GM12892 (cell line): ENCODE data around the gene IGFLR1.
A peak's percentile ranks its signal among the peaks of the same experiment; 100 is the strongest.

ENCODE experiments used
- DNase-seq: peaks from one replicate; pipeline ENCODE4 v3.0.0; 2011; ENCODE audit not compliant: insufficient read length
- FAIRE-seq: peaks from 2 replicates; lab custom pipeline; 2011; peaks lifted over from hg19 to GRCh38; lab: Jason Lieb, UNC
- POLR2A ChIP-seq: IDR thresholded peaks from 2 replicates; pipeline ENCODE4 v1.6.1; 2011; ENCODE audit warnings: low read depth, low read length, control low read depth
- POLR2AphosphoS5 ChIP-seq: IDR thresholded peaks from 2 replicates; pipeline ENCODE4 v1.6.1; 2011; ENCODE audit warnings: low read depth, low read length, control low read depth
- TAF1 ChIP-seq: IDR thresholded peaks from 2 replicates; pipeline ENCODE4 v1.6.1; 2011; ENCODE audit warnings: low read depth, mild to moderate bottlenecking, control low read depth, low read length, borderline replicate concordance

IGFLR1 gene

DNA sequence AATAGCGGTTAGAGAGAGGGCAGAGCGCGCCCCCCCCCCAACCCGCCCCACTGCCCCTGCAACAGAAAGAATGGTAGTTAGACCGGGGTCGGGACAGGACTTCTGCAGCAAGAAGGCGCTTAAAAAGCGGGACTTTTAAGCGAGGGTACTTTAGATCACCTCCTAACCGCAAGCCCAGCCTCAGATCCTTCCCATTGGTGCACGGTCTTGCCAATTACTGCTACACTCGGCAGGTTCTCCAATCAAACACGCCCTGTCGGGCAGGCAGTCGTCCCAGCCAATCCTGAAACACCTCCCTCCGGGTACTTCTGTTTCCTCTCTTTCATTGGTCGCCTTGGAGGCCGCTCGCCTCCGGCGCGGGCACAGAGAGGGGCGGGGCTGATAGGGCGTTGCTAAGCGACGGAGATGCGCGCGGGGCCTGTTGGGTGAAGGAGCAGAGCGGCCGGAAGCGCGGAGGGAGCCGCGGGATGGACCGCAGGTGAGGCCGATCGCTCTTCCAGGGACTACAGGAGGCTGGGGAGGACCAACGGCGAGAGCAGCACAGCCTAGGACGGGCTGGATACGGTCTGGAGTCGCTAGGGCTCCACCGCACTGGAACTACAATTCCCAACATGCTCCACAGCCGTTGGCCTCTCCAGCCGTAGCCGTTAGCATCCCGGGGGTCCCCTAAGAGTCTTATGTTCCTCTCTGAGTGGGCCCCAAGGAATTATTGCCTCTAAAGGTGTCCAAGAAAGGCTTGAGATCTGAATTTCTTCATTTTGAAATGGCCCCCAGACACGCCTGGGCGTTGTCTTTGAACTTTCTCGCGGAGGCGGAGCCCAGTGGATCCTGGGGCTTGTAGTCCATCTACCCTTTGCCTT lies 15.7 kb upstream of the IGFLR1 start, which contains the start of gene PROSER3:
Gene PROSER3 (plus strand): TSS at position 428 of the 860 bp plus-strand sequence. CDS start 40 bp downstream, at position 468.
- DNase-seq (peak; percentile 98), FAIRE-seq (peak; percentile 92)
- TF ChIP-seq POLR2AphosphoS5 (peak; percentile 89), TAF1 (no peak), POLR2A (peak; percentile 83)

DNA sequence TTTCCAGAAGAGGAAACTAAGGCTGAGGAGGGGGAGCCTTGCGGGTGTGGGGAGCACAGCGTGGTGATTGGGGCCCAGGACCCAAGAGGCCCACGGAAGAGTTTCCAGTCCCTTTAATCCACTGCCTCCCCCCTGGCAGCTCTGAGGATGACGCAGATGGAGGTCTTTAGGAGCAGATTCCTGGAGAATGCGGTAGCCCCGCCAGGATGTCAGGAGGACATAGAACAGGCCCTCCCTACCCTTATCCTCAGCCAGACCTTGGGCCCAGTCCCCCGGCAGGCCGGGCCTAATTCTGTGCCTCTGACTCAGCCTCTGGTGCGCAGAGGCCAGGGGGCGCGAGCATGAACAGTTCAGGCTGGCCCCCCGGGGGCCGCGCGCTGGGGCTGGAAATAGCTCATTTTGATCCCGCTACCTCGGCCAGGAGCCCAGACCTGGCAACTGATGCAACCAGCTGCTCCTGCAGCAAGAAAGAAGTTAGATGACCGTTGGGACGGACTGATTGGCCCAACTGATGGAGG lies 15.0 kb upstream of the IGFLR1 start:
- no peak for FAIRE-seq

DNA sequence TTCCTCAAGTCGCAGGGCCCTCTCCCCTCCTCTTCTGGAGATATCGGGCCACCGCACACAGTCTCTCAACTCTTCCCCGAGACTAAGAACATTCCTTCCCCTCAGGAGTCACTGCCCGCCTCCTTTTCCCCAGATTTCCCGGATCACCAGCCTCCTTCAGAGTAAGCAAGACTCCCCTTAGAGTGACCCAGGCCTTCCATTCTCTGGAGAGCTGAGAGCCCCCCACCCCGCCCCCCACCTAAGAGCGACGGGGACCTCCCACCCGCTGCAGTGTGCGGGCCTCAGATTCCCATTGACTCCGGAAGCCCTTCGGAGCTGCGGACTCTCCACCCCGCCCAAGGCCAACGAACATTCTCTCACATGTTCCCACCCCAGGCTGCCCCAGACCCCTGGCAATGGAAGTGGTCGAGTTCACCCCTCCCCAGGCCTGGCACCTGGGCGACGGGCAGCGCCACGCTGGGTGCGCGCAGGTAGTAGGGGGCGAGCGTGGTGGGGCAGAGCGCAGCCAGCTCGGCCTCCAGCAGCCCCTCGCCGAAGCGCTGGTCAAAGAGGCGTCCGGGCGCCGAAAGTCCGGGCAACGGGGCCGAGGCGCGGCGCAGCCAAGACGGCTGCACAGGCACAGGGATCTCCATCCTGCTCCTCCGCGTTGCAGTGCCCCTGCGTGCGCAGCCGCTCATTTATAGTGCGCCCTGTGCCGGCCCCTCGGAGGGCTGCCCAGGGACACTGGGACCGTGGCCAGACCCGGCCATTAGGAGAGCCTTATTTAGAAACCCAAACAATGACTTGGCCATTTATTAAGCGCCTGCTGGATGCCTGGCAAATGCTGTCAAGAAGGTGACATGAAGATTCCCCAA lies 14.4 kb upstream of the IGFLR1 start, which contains the start of gene HSPB6:
Gene HSPB6 (minus strand): TSS at position 653 of the 854 bp plus-strand sequence. CDS start 21 bp downstream, at position 632.
- no peak for FAIRE-seq
- TF ChIP-seq POLR2AphosphoS5 = no peak
- no peak for TF ChIP-seq TAF1
- TF ChIP-seq POLR2A = no peak
- no peak for DNase-seq

More for the DNA sequence above, 15.0 kb upstream of the IGFLR1 start:
- no peak for TF ChIP-seq TAF1
- TF ChIP-seq POLR2A = no peak
- TF ChIP-seq POLR2AphosphoS5 = no peak
- no peak for DNase-seq

- FAIRE-seq = no peak
- DNase-seq = no peak
- no peak for TF ChIP-seq POLR2A
- TF ChIP-seq POLR2AphosphoS5 = no peak
- TF ChIP-seq TAF1 = no peak
These were observed 13.5 kb upstream of the IGFLR1 start for GRCh38 chr19:35755550-35756376.

GRCh38 chr19:35755131-35755549 lies 12.9 kb upstream of the IGFLR1 start:
- FAIRE-seq (no peak), DNase-seq (no peak)
- TF ChIP-seq TAF1 (no peak), POLR2AphosphoS5 (no peak), POLR2A (no peak)

DNA sequence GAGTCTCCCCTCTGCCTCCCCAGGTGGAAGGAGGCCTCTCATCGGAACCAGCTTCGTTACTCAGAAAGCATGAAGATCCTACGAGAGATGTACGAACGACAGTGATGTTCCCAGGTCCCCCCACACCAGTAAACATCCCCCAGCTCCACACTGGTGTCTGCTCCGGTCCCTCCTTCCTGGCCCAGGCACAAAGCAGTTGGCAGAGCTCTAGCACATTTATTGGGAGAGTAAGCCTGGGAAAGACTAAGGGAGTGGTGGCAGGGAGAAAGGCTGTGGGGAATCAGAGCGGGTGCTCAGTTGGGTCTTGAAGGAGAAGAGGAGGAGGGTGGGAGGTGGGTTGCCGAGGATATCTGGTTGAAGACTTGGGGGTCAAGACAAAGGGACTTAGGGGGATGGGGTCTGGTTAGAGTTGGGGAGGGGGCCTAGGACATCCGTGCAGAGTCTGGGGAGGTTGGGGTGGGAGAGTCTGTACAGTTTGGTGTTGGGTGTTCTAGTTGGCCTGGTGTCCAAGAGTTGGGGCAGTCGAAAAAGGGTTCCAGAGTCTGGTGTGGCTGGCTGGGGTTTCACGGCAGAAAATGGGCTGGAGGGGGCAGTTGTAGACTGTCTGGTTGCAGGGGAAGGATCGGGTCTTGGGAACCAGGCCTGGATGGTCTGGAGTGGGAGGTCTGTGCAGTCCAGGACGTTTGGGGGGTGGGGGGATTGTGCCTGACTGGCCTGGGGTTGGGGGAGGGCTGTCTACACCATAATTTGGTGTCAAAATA lies 12.3 kb upstream of the IGFLR1 start:
- no peak for TF ChIP-seq POLR2A
- TF ChIP-seq TAF1 = no peak
- TF ChIP-seq POLR2AphosphoS5 = no peak
- no peak for FAIRE-seq

DNA sequence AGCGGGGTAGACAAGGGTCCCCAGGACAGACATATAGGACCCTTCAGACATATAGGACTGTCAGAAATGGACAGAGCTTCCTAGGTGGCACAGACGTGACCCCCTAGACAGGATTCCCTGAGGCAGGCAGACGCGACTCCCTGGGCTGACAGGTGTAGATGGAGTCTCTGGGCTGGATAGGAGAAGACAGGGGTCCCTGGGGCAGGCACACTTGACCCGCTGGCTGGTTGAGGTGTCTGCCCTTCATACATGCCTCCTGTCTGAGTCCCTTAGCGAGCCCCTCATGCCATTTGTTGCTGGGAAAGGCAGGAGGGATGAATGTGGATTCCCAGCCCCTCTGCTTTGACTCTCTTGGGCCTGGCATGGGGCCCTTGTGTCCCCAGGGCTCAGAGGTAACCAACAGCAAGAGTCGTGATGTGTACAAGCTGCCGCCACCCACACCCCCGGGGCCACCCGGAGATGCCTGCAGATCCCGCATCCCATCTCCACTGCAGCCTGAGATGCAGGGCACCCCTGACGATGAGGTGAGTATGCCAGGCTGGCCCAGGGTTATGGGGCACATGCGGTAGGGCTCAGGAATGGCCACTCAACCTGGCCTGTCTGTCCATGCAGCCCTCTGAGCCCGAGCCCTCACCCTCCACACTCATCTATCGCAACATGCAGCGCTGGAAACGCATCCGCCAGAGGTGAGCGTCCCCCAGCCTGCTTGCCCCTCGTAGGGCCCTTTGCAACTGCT lies 11.6 kb upstream of the IGFLR1 start:
- no peak for TF ChIP-seq TAF1
- no peak for TF ChIP-seq POLR2AphosphoS5
- TF ChIP-seq POLR2A = no peak
- DNase-seq (no peak), FAIRE-seq (no peak)

More for the DNA sequence above, 12.3 kb upstream of the IGFLR1 start:
- no peak for DNase-seq

DNA sequence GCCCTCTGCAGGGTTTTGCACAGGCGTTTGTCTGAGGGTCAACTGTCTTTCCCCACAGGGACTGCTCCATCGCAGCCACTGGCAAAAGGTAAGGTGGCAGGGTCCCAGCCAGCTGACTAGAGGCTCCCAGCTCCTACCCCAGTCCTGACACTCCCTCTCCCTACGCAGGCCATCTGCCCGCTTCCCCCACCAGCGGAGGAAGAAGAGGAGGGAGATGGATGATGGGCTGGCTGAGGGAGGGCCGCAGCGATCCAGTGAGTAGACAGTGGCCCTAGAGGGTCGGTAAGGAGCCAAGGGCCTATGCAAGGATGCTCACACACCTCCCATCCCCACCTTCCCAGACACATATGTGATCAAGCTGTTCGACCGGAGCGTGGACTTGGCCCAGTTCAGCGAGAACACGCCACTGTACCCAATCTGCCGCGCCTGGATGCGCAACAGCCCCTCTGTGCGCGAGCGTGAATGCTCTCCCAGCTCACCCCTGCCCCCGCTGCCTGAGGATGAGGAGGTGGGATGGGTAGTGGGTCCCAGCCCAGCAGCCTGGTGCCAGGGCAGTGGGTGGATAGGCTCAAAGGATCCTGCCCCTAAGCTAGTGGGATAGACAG lies 10.6 kb upstream of the IGFLR1 start:
- TF ChIP-seq POLR2A (no peak), TAF1 (no peak), POLR2AphosphoS5 (no peak)
- FAIRE-seq = no peak
- no peak for DNase-seq

- FAIRE-seq = no peak
- no peak for DNase-seq
- TF ChIP-seq POLR2AphosphoS5 (no peak), TAF1 (no peak), POLR2A (no peak)
These were observed 9.8 kb upstream of the IGFLR1 start for GRCh38 chr19:35751839-35752745.
